HG02763 (cell line): ENCODE measurements around the gene EMCN.
"Not testable (repeated sequence)": the region's sequence is repeated elsewhere in the genome, so short reads cannot be mapped to it uniquely, and the experiment has no call there.

ENCODE experiments used
- ATAC-seq: cut with Tn5 transposase; IDR thresholded peaks from one replicate; pipeline ENCODE4 v1.9.1; 2021; ENCODE audit warnings: mild to moderate bottlenecking, moderate library complexity; ENCODE audit not compliant: unreplicated experiment

Gene EMCN

GRCh38 chr4:100386270-100386669, 131.6 kb downstream of the EMCN start:
- ATAC-seq, result no peak

GRCh38 chr4:100380401-100380800, 137.4 kb downstream of the EMCN start:
- not testable (repeated sequence) for ATAC-seq

- no peak for ATAC-seq
Measured at GRCh38 chr4:100379583-100380105, 138.2 kb downstream of the EMCN start.

- no peak for ATAC-seq
Measured at GRCh38 chr4:100372432-100372831, 145.4 kb downstream of the EMCN start.

GRCh38 chr4:100369871-100370270, 148.0 kb downstream of the EMCN start:
- ATAC-seq, result no peak

GRCh38 chr4:100367451-100367850, 150.4 kb downstream of the EMCN start:
- no peak for ATAC-seq

- no peak for ATAC-seq
Measured at GRCh38 chr4:100366213-100366612, 151.6 kb downstream of the EMCN start.

- no peak for ATAC-seq
Measured at GRCh38 chr4:100362366-100362765, 155.5 kb downstream of the EMCN start.

GRCh38 chr4:100361336-100361735, 156.5 kb downstream of the EMCN start:
- no peak for ATAC-seq

- no peak for ATAC-seq
Measured at GRCh38 chr4:100360211-100360610, 157.6 kb downstream of the EMCN start.

- no peak for ATAC-seq
Measured at GRCh38 chr4:100359441-100359840, 158.4 kb downstream of the EMCN start.

GRCh38 chr4:100357542-100357941, 160.3 kb downstream of the EMCN start:
- ATAC-seq, result no peak

GRCh38 chr4:100356172-100356571, 161.7 kb downstream of the EMCN start:
- no peak for ATAC-seq

- not testable (repeated sequence) for ATAC-seq
Measured at GRCh38 chr4:100352352-100352751, 165.5 kb downstream of the EMCN start.

- ATAC-seq, result no peak
Measured at GRCh38 chr4:100348473-100348872, 169.3 kb downstream of the EMCN start.

GRCh38 chr4:100347241-100347640, 170.6 kb downstream of the EMCN start:
- ATAC-seq, result no peak

- ATAC-seq, result no peak
Measured at GRCh38 chr4:100345585-100345984, 172.2 kb downstream of the EMCN start.
